Measurements from ENCODE around the gene C9orf57. TPM values are rescaled to one million over a fixed set of nuclear protein-coding genes. Genes with fewer than 3 reads are reported as not detected.
A peak's percentile ranks its signal among the peaks of the same experiment; 100 is the strongest.
"Not testable (repeated sequence)": the region's sequence is repeated elsewhere in the genome, so short reads cannot be mapped to it uniquely, and the experiment has no call there.

Gene C9orf57
- total RNA-seq, 1 experiment from 2014 or later: not detected

DNA sequence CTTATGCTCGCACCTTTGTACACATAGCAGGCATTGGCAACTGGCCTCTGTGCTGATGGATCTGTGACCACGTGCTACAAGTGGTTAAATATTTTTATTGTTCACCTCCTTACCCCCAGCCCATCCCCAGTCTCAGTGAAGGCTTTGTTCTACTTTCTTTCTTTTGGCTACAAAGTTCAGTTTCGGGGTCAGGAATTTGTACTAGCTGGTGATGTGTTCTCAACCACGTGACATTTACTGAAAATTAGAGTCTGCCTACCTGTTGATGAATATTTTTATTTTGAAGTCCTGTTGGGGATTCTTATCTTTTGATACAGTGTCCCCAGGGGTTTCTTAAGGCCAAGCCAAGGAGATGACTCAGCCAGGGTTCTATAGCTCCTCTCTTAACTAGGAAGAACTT, 47.8 kb downstream of the C9orf57 start:
- intact Hi-C loops (cut with micrococcal nuclease; ENCODE audit: unreplicated experiment): loop anchor here (5.0 kb wide), 1 partner anchor 100 kb away; the partner anchor contains the start of genes ABHD17B and C9orf85
- no peak for TF ChIP-seq EZH2 (IDR thresholded peaks at IDR 0.05; ENCODE audit: low read depth)
- TF ChIP-seq, protein P1, sequence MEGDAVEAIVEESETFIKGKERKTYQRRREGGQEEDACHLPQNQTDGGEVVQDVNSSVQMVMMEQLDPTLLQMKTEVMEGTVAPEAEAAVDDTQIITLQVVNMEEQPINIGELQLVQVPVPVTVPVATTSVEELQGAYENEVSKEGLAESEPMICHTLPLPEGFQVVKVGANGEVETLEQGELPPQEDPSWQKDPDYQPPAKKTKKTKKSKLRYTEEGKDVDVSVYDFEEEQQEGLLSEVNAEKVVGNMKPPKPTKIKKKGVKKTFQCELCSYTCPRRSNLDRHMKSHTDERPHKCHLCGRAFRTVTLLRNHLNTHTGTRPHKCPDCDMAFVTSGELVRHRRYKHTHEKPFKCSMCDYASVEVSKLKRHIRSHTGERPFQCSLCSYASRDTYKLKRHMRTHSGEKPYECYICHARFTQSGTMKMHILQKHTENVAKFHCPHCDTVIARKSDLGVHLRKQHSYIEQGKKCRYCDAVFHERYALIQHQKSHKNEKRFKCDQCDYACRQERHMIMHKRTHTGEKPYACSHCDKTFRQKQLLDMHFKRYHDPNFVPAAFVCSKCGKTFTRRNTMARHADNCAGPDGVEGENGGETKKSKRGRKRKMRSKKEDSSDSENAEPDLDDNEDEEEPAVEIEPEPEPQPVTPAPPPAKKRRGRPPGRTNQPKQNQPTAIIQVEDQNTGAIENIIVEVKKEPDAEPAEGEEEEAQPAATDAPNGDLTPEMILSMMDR (conservative IDR thresholded peaks at IDR 0.05): no peak
- DNase-seq: peak; percentile 9 to 64
- Histone ChIP-seq H3K27me3 (ENCODE audit: insufficient read depth, low read depth) (no peaks in the 10 kb centered on the region), H2AFZ (no peak overlapping the region), H3K79me2 (ENCODE audit: low read depth) (no peaks in the 10 kb centered on the region), H3K36me3 (ENCODE audit: low read depth) (no peaks in the 10 kb centered on the region), H3K4me3 (no peak overlapping the region), H3F3A (ENCODE audit: insufficient read depth, low read depth) (no peaks in the 10 kb centered on the region), H4K20me1 (ENCODE audit: insufficient read depth) (no peaks in the 10 kb centered on the region), H3K4me1 (replicated peaks; ENCODE audit: insufficient read depth) (peaks cover 11% of the 10 kb centered on the region; the same call in 1 of the 2 replicates), H3K4me2 (no peak overlapping the region), H3K27ac (no peak overlapping the region), H3K9me2 (ENCODE audit: insufficient read depth) (no peaks in the 10 kb centered on the region), H3K9me3 (ENCODE audit: insufficient read depth, low read depth) (no peaks in the 10 kb centered on the region)
- BruUV-seq (replicated peaks): no TSS peak
- CTCF ChIA-PET: interaction anchor here (0.6 to 1.7 kb wide), 3 partner anchors 12 to 809 kb away, joined by 3 to 20 read pairs (median 6); no protein-coding TSS in a partner anchor
- POLR2A ChIA-PET (ENCODE audit: unreplicated experiment): interaction anchor here (0.6 kb wide), 3 partner anchors 262 to 818 kb away, joined by 4 to 8 read pairs (median 5); no protein-coding TSS in a partner anchor

DNA sequence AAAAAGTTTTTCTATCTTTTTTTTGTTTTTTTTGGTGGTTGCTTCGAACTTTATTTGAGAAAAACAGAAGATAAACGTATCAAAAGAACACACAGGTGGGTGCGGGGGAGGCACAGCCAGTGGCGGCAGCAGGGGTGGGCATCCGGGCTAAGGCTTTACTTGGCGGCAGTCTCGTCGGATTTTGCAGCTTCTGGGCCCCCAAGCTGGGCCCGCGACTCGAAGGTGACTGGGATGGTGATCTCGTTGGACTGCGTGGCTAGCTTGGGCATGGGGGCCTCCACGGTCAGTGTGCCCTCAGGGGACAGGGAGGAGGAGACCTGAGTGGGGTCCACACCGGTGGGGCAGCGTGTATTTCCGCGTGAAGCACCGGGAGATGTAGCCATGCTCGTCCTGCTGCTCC, 52.7 kb downstream of the C9orf57 start:
- intact Hi-C loops (cut with micrococcal nuclease; ENCODE audit: unreplicated experiment); H3K36me3 ChIP-seq (ENCODE audit: low read depth); H2AFZ ChIP-seq; H3F3A ChIP-seq (ENCODE audit: insufficient read depth, low read depth); CTCF ChIA-PET; H3K27ac ChIP-seq; POLR2A ChIA-PET (ENCODE audit: unreplicated experiment); H3K79me2 ChIP-seq (ENCODE audit: low read depth); BruUV-seq (replicated peaks); H4K20me1 ChIP-seq (ENCODE audit: insufficient read depth); H3K4me3 ChIP-seq; H3K4me2 ChIP-seq; H3K9me2 ChIP-seq (ENCODE audit: insufficient read depth); H3K9me3 ChIP-seq (ENCODE audit: insufficient read depth, low read depth); DNase-seq; H3K27me3 ChIP-seq (ENCODE audit: insufficient read depth, low read depth); H3K4me1 ChIP-seq (replicated peaks; ENCODE audit: insufficient read depth): not testable (repeated sequence)

DNA sequence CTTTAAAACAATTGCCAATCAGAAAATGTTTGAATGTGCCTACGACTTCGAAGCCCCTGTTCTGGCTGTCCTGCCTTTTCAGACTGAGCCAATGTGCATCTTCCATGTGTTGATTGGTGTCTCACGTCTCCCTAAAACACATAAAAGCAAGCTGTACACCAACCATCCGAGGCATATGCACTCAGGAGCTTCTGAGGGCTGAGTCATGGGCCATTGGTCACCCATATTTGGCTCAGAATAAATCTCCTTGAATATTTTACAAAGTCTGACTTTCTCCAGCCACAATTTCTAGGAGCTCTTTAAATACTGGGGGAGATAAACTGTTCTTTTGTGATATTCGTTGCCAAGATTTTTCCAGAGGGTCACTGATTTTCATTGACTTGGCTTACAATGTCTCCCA, 53.9 kb downstream of the C9orf57 start:
- ChIA-PET CTCF (no interaction called here), POLR2A (ENCODE audit: unreplicated experiment) (no interaction called here)
- Histone ChIP-seq H3K4me3 (no peak overlapping the region), H3K36me3 (ENCODE audit: low read depth) (no peaks in the 10 kb centered on the region), H4K20me1 (ENCODE audit: insufficient read depth) (no peaks in the 10 kb centered on the region), H3K9me2 (ENCODE audit: insufficient read depth) (no peaks in the 10 kb centered on the region), H3K79me2 (ENCODE audit: low read depth) (no peaks in the 10 kb centered on the region), H3K4me2 (no peak overlapping the region), H2AFZ (no peak overlapping the region), H3K27me3 (ENCODE audit: insufficient read depth, low read depth) (no peaks in the 10 kb centered on the region), H3K27ac (no peak overlapping the region), H3F3A (ENCODE audit: insufficient read depth, low read depth) (no peaks in the 10 kb centered on the region), H3K9me3 (ENCODE audit: insufficient read depth, low read depth) (no peaks in the 10 kb centered on the region), H3K4me1 (replicated peaks; ENCODE audit: insufficient read depth) (no peaks in the 10 kb centered on the region)
- TF ChIP-seq, protein P1 (conservative IDR thresholded peaks at IDR 0.05): no peak
- TF ChIP-seq EZH2 (IDR thresholded peaks at IDR 0.05; ENCODE audit: low read depth): no peak
- intact Hi-C loops (cut with micrococcal nuclease; ENCODE audit: unreplicated experiment): no loop called here
- no peak for DNase-seq
- BruUV-seq (replicated peaks): no TSS peak

DNA sequence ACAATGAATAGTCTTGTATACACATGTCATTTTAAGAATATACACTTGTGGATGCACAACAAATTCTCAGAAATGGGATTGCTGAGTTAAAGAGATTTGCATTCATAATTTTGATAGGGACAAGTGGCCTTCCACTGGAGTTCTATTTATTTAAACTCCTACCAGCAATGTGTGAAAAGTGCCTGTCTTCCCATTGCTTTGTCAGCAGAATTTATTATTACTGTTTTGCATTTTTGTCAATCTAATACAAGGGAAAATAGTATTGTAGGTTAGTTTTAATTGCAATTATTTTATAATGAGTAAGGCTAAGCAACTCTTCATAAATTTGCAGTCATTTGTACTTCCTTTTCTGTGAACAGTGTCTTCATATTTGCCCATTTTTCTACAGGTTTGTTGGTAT, 55.0 kb downstream of the C9orf57 start:
- Histone ChIP-seq H3K4me3 (no peak overlapping the region), H3K79me2 (ENCODE audit: low read depth) (no peaks in the 10 kb centered on the region), H4K20me1 (ENCODE audit: insufficient read depth) (no peaks in the 10 kb centered on the region), H2AFZ (no peak overlapping the region), H3K27ac (no peak overlapping the region), H3K27me3 (ENCODE audit: insufficient read depth, low read depth) (no peaks in the 10 kb centered on the region), H3K4me1 (replicated peaks; ENCODE audit: insufficient read depth) (no peaks in the 10 kb centered on the region), H3K9me3 (ENCODE audit: insufficient read depth, low read depth) (no peaks in the 10 kb centered on the region), H3K9me2 (ENCODE audit: insufficient read depth) (no peaks in the 10 kb centered on the region), H3K36me3 (ENCODE audit: low read depth) (no peaks in the 10 kb centered on the region), H3K4me2 (no peak overlapping the region), H3F3A (ENCODE audit: insufficient read depth, low read depth) (no peaks in the 10 kb centered on the region)
- CTCF ChIA-PET: interaction anchor here (0.5 kb wide), 1 partner anchor 23 kb away, joined by 3 read pairs; no protein-coding TSS in a partner anchor
- intact Hi-C loops (cut with micrococcal nuclease; ENCODE audit: unreplicated experiment): no loop called here
- DNase-seq: no peak
- BruUV-seq (replicated peaks): no TSS peak
- POLR2A ChIA-PET (ENCODE audit: unreplicated experiment): interaction anchor here (0.6 kb wide), 1 partner anchor 94 kb away, joined by 4 read pairs; the partner anchor contains the start of gene C9orf85
- TF ChIP-seq, protein P1 (conservative IDR thresholded peaks at IDR 0.05): no peak
- TF ChIP-seq EZH2 (IDR thresholded peaks at IDR 0.05; ENCODE audit: low read depth): no peak
